Keratinocyte (primary cell): ENCODE measurements around the gene SLC12A3. TPM values are rescaled to one million over a fixed set of nuclear protein-coding genes. Genes with fewer than 3 reads are reported as not detected.

Experiments
- DNase-seq: peaks from one replicate; pipeline ENCODE4 v3.0.0-alpha.2; 2011; ENCODE audit warnings: low read depth, missing footprints, low spot score
- FAIRE-seq: peaks from 2 replicates; lab custom pipeline; 2011; peaks lifted over from hg19 to GRCh38; lab: Jason Lieb, UNC
- H2AFZ ChIP-seq: 2 replicates; pipeline ENCODE4 v1.6.0; 2012; ENCODE audit warnings: low read length, control low read depth, inconsistent platforms; ENCODE audit not compliant: control insufficient read depth
- H3K27ac ChIP-seq: 2 replicates; pipeline ENCODE4 v1.5.1; 2011; ENCODE audit warnings: low read length; ENCODE audit not compliant: control insufficient read depth, insufficient read depth
- H3K27me3 ChIP-seq: 3 replicates; pipeline ENCODE4 v1.6.0; 2011; ENCODE audit warnings: low read length; ENCODE audit not compliant: control insufficient read depth, insufficient read depth; ENCODE audit errors: extremely low read depth
- H3K36me3 ChIP-seq, 2 experiments: 2 replicates in 1 of 2; 3 replicates in 1 of 2; pipeline ENCODE4 v1.5.1; 2011; ENCODE audit warnings: low read length in 2 of 2, mild to moderate bottlenecking in 1 of 2; ENCODE audit not compliant: control insufficient read depth in 2 of 2, insufficient read depth in 2 of 2; ENCODE audit errors: extremely low read depth in 1 of 2
- H3K4me1 ChIP-seq: 3 replicates; pipeline ENCODE4 v1.5.1; 2011; ENCODE audit warnings: low read length; ENCODE audit not compliant: control insufficient read depth, insufficient read depth; ENCODE audit errors: extremely low read depth
- H3K4me2 ChIP-seq: 3 replicates; pipeline ENCODE4 v1.6.0; 2011; ENCODE audit warnings: low read depth, low read length; ENCODE audit not compliant: control insufficient read depth, insufficient read depth; ENCODE audit errors: extremely low read depth
- H3K4me3 ChIP-seq, 3 experiments: fragments of 200-600 bp in 1 of 3; sonication (generic) in 1 of 3; 2 replicates in 2 of 3; 3 replicates in 1 of 3; pipeline ENCODE4 v1.5.1; 2011 to 2016; ENCODE audit warnings: low read length in 3 of 3, mild to moderate bottlenecking in 3 of 3, control low read depth in 2 of 3, inconsistent platforms in 1 of 3, low read depth in 1 of 3, mixed read lengths in 1 of 3, mixed run types in 1 of 3, moderate library complexity in 1 of 3; ENCODE audit not compliant: control insufficient read depth in 2 of 3, insufficient read depth in 2 of 3; ENCODE audit errors: extremely low read depth in 1 of 3
- H3K79me2 ChIP-seq: 2 replicates; pipeline ENCODE4 v1.6.0; 2012; ENCODE audit warnings: low read length; ENCODE audit not compliant: control insufficient read depth, insufficient read depth
- H3K9ac ChIP-seq: 3 replicates; pipeline ENCODE4 v1.6.0; 2011; ENCODE audit warnings: low read length; ENCODE audit not compliant: control insufficient read depth, insufficient read depth; ENCODE audit errors: extremely low read depth
- H3K9me1 ChIP-seq: 3 replicates; pipeline ENCODE4 v1.6.0; 2011; ENCODE audit warnings: low read length; ENCODE audit not compliant: control insufficient read depth, insufficient read depth; ENCODE audit errors: extremely low read depth
- H3K9me3 ChIP-seq: 2 replicates; pipeline ENCODE4 v1.5.1; 2012; ENCODE audit warnings: low read depth, low read length; ENCODE audit not compliant: control insufficient read depth
- H4K20me1 ChIP-seq: 3 replicates; pipeline ENCODE4 v1.6.0; 2011; ENCODE audit warnings: low read length; ENCODE audit not compliant: control insufficient read depth, insufficient read depth; ENCODE audit errors: extremely low read depth
- CTCF ChIP-seq, 3 experiments: IDR thresholded peaks in 1 of 3; conservative IDR thresholded peaks in 1 of 3; optimal IDR thresholded peaks in 1 of 3; 2 replicates in 2 of 3; 3 replicates in 1 of 3; pipeline versions ENCODE3 to v1.5.1; 2011; ENCODE audit warnings: low read length in 3 of 3, mild to moderate bottlenecking in 3 of 3, moderate library complexity in 2 of 3, control low read depth in 1 of 3, inconsistent platforms in 1 of 3; ENCODE audit not compliant: insufficient read depth in 2 of 3; ENCODE audit errors: extremely low read depth in 1 of 3
- EZH2 ChIP-seq: IDR thresholded peaks from one replicate; pipeline ENCODE4 v1.6.1; 2012; ENCODE audit warnings: inconsistent platforms, mild to moderate bottlenecking, low read length, moderate library complexity
- dilution Hi-C: fragments of 300-500 bp; cut with MboI; formaldehyde crosslinking; loops from one replicate; pipeline ENCODE4 v1.7.0; 2020; ENCODE audit warnings: low sequenced_read_pairs; ENCODE audit not compliant: extremely low pct_ligation_motif_present
- polyA plus RNA-seq, 5 experiments: library from polyadenylated mRNA; depleted of rRNA in 3 of 5; stranded (reverse) in 3 of 5; stranded (forward) in 1 of 5; unstranded in 1 of 5; fragments of >200 nt; gene quantifications; 1 replicate in 1 of 5; 2 replicates in 3 of 5; 3 replicates in 1 of 5; pipeline versions ENCODE4 v1.2.1 to v1.2.3, GENCODE V29; 2011 to 2012; ENCODE audit warnings: missing spikeins in 2 of 5, low read depth in 1 of 5, low replicate concordance in 1 of 5

The SLC12A3 gene
- polyA plus RNA-seq, 1 donor (not counting 4 experiments of a cell fraction or from before 2014, with no cell fraction given) = not detected

- Histone ChIP-seq H3K27me3 (no peaks in the 10 kb centered on the region), H3K79me2 (no peaks in the 10 kb centered on the region), H3K27ac (no peak overlapping the region), H2AFZ (no peak overlapping the region), H3K4me2 (no peak overlapping the region), H3K9me3 (no peaks in the 10 kb centered on the region), H3K36me3 (no peaks in the 10 kb centered on the region), H3K4me3 (no peak overlapping the region), H3K9ac (no peak overlapping the region), H3K9me1 (no peaks in the 10 kb centered on the region), H3K4me1 (no peaks in the 10 kb centered on the region), H4K20me1 (no peaks in the 10 kb centered on the region)
- TF ChIP-seq CTCF (optimal IDR thresholded peaks at IDR 0.05 in 1 of 3, IDR thresholded peaks at IDR 0.05 in 1 of 3, conservative IDR thresholded peaks at IDR 0.05 in 1 of 3; ENCODE audit: extremely low read depth in 1 of 3, insufficient read depth in 2 of 3, low read length in 3 of 3) (no peak), EZH2 (no peak)
- DNase-seq (no peak), FAIRE-seq (no peak)
- dilution Hi-C loops = no loop called here
These were observed 31.2 kb downstream of the SLC12A3 start for GRCh38 chr16:56896244-56896643.

- Histone ChIP-seq H3K9ac (no peak overlapping the region), H3K9me3 (no peaks in the 10 kb centered on the region), H3K36me3 (no peaks in the 10 kb centered on the region), H4K20me1 (no peaks in the 10 kb centered on the region), H3K79me2 (no peaks in the 10 kb centered on the region), H3K9me1 (no peaks in the 10 kb centered on the region), H3K4me2 (no peak overlapping the region), H3K27me3 (peaks cover 6% of the 10 kb centered on the region), H2AFZ (no peak overlapping the region), H3K27ac (no peak overlapping the region), H3K4me3 (no peak overlapping the region), H3K4me1 (no peaks in the 10 kb centered on the region)
- dilution Hi-C loops = no loop called here
- no peak for FAIRE-seq
- DNase-seq = no peak
- TF ChIP-seq CTCF (optimal IDR thresholded peaks at IDR 0.05 in 1 of 3, IDR thresholded peaks at IDR 0.05 in 1 of 3, conservative IDR thresholded peaks at IDR 0.05 in 1 of 3; ENCODE audit: extremely low read depth in 1 of 3, insufficient read depth in 2 of 3, low read length in 3 of 3) (no peak), EZH2 (no peak)
These were observed 32.2 kb downstream of the SLC12A3 start for GRCh38 chr16:56897026-56897799.
